HG03196 (cell line): ENCODE data around the gene PPCS.
"Not testable (repeated sequence)": the region's sequence is repeated elsewhere in the genome, so short reads cannot be mapped to it uniquely, and the experiment has no call there.

Experiments
- ATAC-seq: cut with Tn5 transposase; IDR thresholded peaks from one replicate; pipeline ENCODE4 v1.9.1; 2021; ENCODE audit not compliant: unreplicated experiment

Gene PPCS

DNA sequence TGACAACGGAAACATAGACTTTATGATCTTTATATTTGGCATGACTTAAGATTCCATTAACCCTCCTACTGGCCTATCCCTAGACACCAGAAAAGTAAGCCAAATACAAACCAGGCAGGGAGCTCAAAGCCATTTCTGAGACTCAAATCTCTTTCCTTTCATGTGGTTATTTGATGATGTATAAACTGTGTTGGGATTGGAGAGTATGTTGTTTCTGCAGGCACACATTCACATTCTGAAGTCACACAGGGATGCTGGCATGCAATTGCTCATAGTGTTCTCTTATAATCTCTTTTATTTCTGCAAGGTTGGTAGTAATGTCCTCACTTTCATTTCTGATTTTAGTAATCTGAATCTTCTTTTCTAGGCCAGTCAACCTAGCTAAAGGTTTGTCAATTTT, 6.3 kb upstream of the PPCS start:
- no peak for ATAC-seq

- no peak for ATAC-seq
Measured at GRCh38 chr1:42453386-42453785, 3.0 kb upstream of the PPCS start.

DNA sequence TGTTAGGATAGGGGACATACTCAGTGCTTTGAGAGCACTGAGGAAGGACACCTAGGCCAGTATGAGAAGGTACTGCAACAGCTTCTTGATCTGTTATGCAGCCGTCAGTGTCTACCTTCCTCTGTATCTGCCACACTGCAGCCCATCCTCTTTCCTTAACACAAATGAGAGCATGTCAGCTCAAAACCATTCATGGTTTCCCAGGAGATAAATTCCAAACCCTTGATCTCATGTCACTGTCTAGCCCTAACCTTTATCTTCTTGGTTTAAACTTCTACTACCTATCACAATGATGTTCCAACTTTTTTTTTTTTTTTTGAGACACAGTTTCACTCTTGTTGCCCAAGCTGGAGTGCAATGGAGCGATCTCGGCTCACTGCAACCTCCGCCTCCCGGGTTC, 1.9 kb upstream of the PPCS start:
- ATAC-seq = no peak

- peak; percentile 51 for ATAC-seq
Measured at GRCh38 chr1:42456754-42457089, 379 bp downstream of the PPCS start.

DNA sequence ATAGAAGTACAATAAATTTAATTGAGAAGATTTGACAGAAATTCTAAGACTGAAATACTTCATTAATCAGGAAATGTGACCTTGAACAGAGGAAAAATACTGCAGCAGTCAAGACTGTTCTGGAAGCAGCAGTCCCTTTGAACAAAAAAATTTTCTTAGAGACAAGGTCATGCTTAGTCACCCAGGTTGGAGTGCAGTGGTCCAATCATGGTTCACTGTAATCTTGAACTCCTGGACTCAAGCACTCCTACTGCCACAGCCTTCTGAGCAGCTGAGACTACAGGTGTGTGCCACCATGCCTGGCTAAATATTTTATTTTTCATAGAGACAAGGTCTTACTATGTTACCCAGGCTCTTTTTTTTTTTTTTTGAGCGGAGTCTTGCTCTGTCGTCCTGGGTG, 4.9 kb downstream of the PPCS start:
- no peak for ATAC-seq

GRCh38 chr1:42462828-42463763, 6.8 kb downstream of the PPCS start, which contains the start of gene CCDC30:
Gene CCDC30, plus strand, starts transcription at chr1:42463286. Its CDS starts 17,266 bp downstream, at chr1:42480552.
- ATAC-seq = peak; percentile 98

DNA sequence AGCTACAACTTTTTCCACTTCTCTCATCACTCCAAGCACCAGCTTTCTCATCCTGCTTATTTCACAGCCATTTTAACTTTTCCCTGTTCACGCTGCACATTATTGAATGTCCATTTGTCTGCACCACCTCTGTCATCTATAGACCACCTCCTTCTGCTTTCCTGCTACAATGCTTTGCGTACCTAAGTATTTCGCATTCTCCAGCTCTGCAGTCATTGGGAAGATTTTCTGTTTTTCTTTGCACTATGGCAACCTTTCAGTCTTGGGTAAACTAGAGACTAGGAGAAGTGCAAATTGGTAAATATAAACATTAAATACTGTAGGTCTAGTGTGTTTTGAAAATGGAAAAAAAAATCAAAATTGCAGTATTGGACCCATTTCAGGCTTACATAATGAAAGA, 7.6 kb downstream of the PPCS start:
- no peak for ATAC-seq

GRCh38 chr1:42466030-42466429, 9.7 kb downstream of the PPCS start:
- no peak for ATAC-seq

DNA sequence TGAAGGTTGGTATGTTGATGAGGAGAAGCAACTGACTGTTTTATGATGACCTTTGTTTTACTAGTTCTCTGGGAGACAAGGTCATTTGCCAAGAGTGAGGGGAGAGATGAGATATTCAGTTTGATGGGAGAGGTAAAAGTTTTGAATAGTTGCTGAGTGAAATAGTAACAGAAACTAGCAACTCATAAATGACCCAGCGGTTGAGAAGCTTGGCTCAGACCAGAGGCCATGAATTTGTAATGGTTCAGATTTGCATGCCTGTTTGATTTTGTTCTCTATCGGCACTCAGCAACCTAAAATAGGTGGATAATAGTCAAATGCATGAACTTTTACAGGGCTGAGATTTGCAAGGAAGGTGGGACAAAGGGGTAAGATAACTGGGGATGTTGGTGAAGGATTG, 13.4 kb downstream of the PPCS start:
- no peak for ATAC-seq

- no peak for ATAC-seq
Measured at GRCh38 chr1:42476605-42477004, 20.3 kb downstream of the PPCS start.

DNA sequence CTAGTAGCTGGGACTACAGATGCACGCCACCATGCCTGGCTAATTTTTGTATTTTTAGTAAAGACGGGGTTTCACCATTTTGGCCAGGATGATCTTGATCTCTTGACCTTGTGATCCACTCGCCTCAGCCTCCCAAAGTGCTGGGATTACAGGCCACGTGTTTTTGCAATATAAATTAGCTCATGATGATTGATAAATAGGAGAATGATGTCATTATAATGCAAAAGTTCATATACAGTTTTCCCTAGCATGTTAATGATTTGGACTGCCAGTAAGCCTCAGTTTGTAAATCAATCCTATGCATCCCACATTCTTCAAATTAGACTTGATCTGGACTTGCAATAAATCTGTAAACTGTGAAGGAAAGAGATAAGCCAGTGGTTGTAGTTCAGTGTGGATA, 21.0 kb downstream of the PPCS start:
- not testable (repeated sequence) for ATAC-seq

- ATAC-seq = no peak
Measured at GRCh38 chr1:42477775-42478174, 21.4 kb downstream of the PPCS start.

DNA sequence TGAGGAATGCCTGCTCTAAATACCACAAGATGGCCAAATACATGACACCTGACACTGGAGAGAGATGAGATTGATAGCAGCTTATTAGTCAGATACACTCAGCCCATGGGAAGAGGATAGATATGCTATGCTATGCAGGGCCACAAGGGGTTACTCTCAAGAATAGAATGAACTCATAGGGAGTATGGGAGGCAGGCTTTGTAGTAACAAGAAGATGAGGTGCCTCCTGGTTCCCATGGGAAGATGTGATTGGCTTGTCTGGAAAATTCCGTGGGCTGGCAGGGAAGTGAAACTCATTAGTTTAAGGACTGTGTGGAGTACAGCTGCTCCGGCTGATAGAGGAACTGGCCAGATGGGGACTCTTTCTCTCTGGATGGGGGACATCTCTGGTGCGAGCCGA, 23.3 kb downstream of the PPCS start:
- ATAC-seq = no peak

DNA sequence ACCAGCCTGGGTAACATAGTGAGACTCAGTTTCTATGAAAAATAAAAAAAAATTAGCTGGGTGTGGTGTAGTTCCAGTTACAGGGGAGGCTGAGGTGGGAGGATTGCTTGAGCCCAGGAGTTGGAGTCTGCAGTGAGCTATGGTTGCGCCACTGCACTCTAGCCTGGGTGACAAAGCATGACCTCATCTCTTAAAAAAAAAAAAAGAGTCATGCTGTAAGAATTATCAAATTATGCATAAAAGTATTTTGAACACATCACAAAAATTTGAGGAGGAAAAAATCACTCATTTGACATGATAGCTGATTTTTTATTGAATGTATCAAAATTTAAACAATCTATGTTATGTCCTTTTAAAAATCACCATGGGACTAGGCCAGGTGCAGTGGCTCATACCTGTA, 24.6 kb downstream of the PPCS start:
- no peak for ATAC-seq

- ATAC-seq = no peak
Measured at GRCh38 chr1:42482635-42483153, 26.4 kb downstream of the PPCS start.

GRCh38 chr1:42484382-42484781, 28.0 kb downstream of the PPCS start:
- ATAC-seq = no peak

- ATAC-seq = no peak
Measured at GRCh38 chr1:42490237-42490636, 33.9 kb downstream of the PPCS start.

- not testable (repeated sequence) for ATAC-seq
Measured at GRCh38 chr1:42502031-42502430, 45.7 kb downstream of the PPCS start.

GRCh38 chr1:42504535-42505128, 48.3 kb downstream of the PPCS start:
- ATAC-seq = no peak

GRCh38 chr1:42506576-42506975, 50.2 kb downstream of the PPCS start:
- ATAC-seq = no peak
